Subcutaneous abdominal adipose tissue (tissue), 5 donors: ENCODE data around the gene PRIMA1.
A peak's percentile ranks its signal among the peaks of the same experiment; 100 is the strongest.

Experiments
- H3K27ac ChIP-seq: one replicate; pipeline ENCODE4 v1.7.0; 2013; ENCODE audit warnings: low read depth, mild to moderate bottlenecking, inconsistent platforms, low read length, moderate library complexity
- H3K27me3 ChIP-seq, 5 donors: one replicate each; pipeline ENCODE4 v1.7.0; 2013; ENCODE audit warnings: low read length in 5 of 5, inconsistent platforms in 1 of 5; ENCODE audit not compliant: control insufficient read depth in 5 of 5, insufficient read depth in 4 of 5
- H3K36me3 ChIP-seq, 5 donors: one replicate each; pipeline ENCODE4 v1.7.0; 2013; ENCODE audit warnings: low read length in 5 of 5; ENCODE audit not compliant: control insufficient read depth in 5 of 5, insufficient read depth in 5 of 5
- H3K4me1 ChIP-seq, 5 donors: one replicate each; pipeline ENCODE4 v1.7.0; 2013; ENCODE audit warnings: low read length in 5 of 5, mild to moderate bottlenecking in 3 of 5, moderate library complexity in 1 of 5; ENCODE audit not compliant: control insufficient read depth in 5 of 5, insufficient read depth in 5 of 5
- H3K4me3 ChIP-seq, 5 donors: one replicate each; pipeline ENCODE4 v1.7.0; 2013; ENCODE audit warnings: low read length in 5 of 5, low read depth in 1 of 5
- H3K9ac ChIP-seq, 5 donors: one replicate each; pipeline ENCODE4 v1.7.0; 2013; ENCODE audit warnings: low read length in 5 of 5, mild to moderate bottlenecking in 4 of 5, moderate library complexity in 3 of 5
- H3K9me3 ChIP-seq, 5 donors: one replicate each; pipeline ENCODE4 v1.7.0; 2013; ENCODE audit warnings: low read length in 5 of 5; ENCODE audit not compliant: control insufficient read depth in 5 of 5
- donor health status: healthy.
- donor health status: healthy.
- donor health status: healthy.
- donor health status: healthy.
- donor health status: healthy.

PRIMA1 gene

DNA sequence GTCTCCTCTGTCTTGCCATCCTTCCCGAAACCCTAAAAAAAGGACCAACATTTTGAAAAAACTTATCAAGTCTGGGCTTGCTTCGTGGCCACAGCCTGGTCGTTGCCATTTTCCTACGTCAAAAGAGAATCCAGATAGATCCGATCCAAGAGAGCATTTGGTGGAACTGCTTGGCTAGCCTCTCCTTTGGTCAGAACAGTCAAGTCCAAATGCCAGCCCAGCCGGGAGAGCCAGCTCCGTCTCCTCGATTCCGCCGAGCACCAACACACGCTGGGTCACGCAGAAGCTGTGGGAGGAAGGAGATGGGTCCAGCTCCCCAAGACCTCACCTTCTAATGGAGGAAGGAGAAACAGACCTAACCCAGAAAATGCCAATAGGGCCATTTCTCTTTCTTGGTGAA is 9.3 kb upstream of the PRIMA1 start:
- Histone ChIP-seq H3K27me3 (peaks cover 0 to 10% (median 4%) of the 10 kb centered on the region in 5 donors), H3K27ac (no peak overlapping the region), H3K36me3 (no peaks in the 10 kb centered on the region), H3K4me1 (peaks cover 0 to under 1% (median 0%) of the 10 kb centered on the region in 5 donors), H3K9ac (no peak overlapping the region), H3K9me3 (peaks cover 0 to 3% (median 0%) of the 10 kb centered on the region in 5 donors), H3K4me3 (no peak overlapping the region)

GRCh38 chr14:93797071-93797470 is 8.8 kb upstream of the PRIMA1 start:
- H3K9ac ChIP-seq: no peak overlapping the region
- no peaks in the 10 kb centered on the region for H3K36me3 ChIP-seq
- H3K27me3 ChIP-seq: peaks cover 0 to 10% (median 4%) of the 10 kb centered on the region in 5 donors
- H3K4me1 ChIP-seq: no peaks in the 10 kb centered on the region
- H3K9me3 ChIP-seq: peaks cover 0 to 3% (median 0%) of the 10 kb centered on the region in 5 donors
- H3K27ac ChIP-seq: no peak overlapping the region
- H3K4me3 ChIP-seq: no peak overlapping the region

DNA sequence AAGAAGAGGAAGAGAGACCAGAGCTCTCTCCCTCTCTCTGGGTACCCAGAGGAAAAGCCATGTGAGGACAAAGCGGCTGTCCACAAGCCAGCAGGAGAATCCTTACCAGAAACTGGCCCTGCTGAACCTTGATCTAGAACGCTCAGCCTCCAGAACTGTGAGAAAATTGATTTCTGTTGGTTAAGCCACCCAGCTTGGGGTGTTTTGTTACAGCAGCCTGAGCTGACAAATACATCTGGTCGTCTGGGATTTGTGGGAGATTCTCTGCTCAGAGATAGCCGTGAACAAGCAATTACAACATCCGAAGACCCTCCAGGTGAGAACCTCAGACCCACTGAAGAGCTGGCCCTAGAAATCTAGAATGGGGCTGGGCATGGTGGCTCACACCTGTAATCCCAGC is 6.5 kb upstream of the PRIMA1 start:
- Histone ChIP-seq H3K27ac (no peak overlapping the region), H3K9me3 (no peaks in the 10 kb centered on the region), H3K4me1 (peaks cover 0 to under 1% (median 0%) of the 10 kb centered on the region in 5 donors), H3K27me3 (peaks cover 0 to 18% (median under 1%) of the 10 kb centered on the region in 5 donors), H3K36me3 (no peaks in the 10 kb centered on the region), H3K9ac (no peak overlapping the region), H3K4me3 (no peak overlapping the region)

- Histone ChIP-seq H3K4me3 (no peak overlapping the region), H3K9ac (no peak overlapping the region), H3K36me3 (no peaks in the 10 kb centered on the region), H3K4me1 (peaks cover 2 to 8% (median 7%) of the 10 kb centered on the region in 5 donors), H3K9me3 (no peaks in the 10 kb centered on the region), H3K27me3 (peaks cover 3 to 26% (median 3%) of the 10 kb centered on the region in 5 donors), H3K27ac (no peak overlapping the region)
These were observed 5.5 kb upstream of the PRIMA1 start for GRCh38 chr14:93793555-93794324.

DNA sequence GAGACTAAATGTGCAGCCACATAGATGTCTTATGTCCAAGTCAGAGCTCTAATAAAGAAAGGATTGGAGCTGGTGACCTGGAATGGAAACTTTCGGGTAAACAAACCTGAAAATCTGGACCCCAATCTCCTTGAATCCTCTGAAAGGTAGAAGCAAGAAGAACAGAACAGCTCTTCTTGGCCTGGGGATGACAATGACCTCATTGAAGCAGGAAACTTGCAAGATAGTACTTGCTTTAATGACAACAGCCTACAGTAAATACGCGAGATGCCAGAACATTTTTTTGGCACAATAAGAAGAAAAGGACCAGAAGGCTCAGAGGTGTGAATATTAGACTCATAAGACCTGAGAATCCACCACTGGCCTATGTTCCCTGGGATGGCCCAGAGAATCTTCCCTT is 4.1 kb upstream of the PRIMA1 start:
- Histone ChIP-seq H3K27ac (no peak overlapping the region), H3K9ac (no peak overlapping the region), H3K27me3 (peaks cover 3 to 33% (median 3%) of the 10 kb centered on the region in 5 donors), H3K36me3 (no peaks in the 10 kb centered on the region), H3K4me1 (peaks cover 2 to 17% (median 14%) of the 10 kb centered on the region in 5 donors), H3K4me3 (no peak overlapping the region), H3K9me3 (no peaks in the 10 kb centered on the region)

- H3K36me3 ChIP-seq: no peaks in the 10 kb centered on the region
- H3K27me3 ChIP-seq: peaks cover 3 to 37% (median 3%) of the 10 kb centered on the region in 5 donors
- no peak overlapping the region for H3K27ac ChIP-seq
- H3K9me3 ChIP-seq: no peaks in the 10 kb centered on the region
- no peak overlapping the region for H3K9ac ChIP-seq
- H3K4me1 ChIP-seq: peaks cover 2 to 17% (median 14%) of the 10 kb centered on the region in 5 donors
- no peak overlapping the region for H3K4me3 ChIP-seq
These were observed 2.7 kb upstream of the PRIMA1 start for GRCh38 chr14:93790966-93791365.

DNA sequence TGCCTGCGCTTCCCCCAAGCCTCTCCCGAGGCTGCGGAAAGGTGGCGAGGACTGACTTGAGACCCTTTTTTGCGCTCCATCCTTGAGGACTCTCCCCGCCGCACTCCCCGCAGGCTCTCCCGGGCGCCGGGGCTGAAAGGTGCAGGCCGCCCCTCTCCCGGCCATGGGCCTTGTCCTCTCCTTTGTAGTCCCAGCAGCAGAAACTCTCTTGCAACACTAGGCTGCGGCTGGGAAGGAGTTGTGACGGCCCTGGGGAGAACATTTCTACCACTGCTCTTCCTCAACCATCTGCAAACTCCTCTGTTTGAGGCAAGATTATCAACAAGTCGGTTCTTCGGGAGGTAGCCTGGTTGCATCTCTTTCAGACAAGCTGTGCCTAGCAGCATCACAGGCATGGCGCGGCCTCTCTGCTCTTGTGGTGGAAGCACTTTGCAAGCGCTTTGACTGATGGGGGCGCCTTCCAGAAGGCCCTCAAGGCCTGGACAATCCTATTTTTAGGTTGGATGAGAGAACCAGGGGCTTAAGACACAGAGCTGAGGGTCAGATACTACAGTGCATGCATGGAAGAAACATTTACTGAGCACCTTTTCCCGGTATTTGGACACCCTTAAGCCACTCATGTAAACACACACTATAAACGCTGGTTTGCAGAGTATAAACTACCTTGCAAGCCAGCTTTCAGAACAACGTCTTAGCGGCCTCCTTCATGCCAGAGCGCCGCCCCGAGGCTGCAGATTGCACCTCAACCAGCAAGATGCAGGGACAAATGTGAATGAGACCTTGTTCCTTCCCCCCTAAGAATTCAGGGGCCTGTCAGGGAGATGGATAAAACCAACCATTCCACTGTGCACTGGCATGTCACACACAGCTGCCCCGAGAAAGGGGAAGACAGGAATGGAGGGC is 1.2 kb upstream of the PRIMA1 start:
- Histone ChIP-seq H3K4me3 (peak overlapping the region in 4 of 5 donors; percentile 41 to 69 (median 56)), H3K27me3 (peaks cover 3 to 35% (median 3%) of the 10 kb centered on the region in 5 donors), H3K36me3 (no peaks in the 10 kb centered on the region), H3K27ac (no peak overlapping the region), H3K9ac (peak overlapping the region in 1 of 5 donors; percentile 32), H3K9me3 (no peaks in the 10 kb centered on the region), H3K4me1 (peaks cover 2 to 17% (median 14%) of the 10 kb centered on the region in 5 donors)

GRCh38 chr14:93788543-93789227 is 400 bp upstream of the PRIMA1 start:
- Histone ChIP-seq H3K4me1 (peaks cover 2 to 17% (median 14%) of the 10 kb centered on the region in 5 donors), H3K27me3 (peaks cover 3 to 32% (median 3%) of the 10 kb centered on the region in 5 donors), H3K36me3 (no peaks in the 10 kb centered on the region), H3K4me3 (peak overlapping the region in 4 of 5 donors; percentile 41 to 69 (median 56)), H3K9ac (peak overlapping the region in 1 of 5 donors; percentile 32), H3K27ac (no peak overlapping the region), H3K9me3 (no peaks in the 10 kb centered on the region)

DNA sequence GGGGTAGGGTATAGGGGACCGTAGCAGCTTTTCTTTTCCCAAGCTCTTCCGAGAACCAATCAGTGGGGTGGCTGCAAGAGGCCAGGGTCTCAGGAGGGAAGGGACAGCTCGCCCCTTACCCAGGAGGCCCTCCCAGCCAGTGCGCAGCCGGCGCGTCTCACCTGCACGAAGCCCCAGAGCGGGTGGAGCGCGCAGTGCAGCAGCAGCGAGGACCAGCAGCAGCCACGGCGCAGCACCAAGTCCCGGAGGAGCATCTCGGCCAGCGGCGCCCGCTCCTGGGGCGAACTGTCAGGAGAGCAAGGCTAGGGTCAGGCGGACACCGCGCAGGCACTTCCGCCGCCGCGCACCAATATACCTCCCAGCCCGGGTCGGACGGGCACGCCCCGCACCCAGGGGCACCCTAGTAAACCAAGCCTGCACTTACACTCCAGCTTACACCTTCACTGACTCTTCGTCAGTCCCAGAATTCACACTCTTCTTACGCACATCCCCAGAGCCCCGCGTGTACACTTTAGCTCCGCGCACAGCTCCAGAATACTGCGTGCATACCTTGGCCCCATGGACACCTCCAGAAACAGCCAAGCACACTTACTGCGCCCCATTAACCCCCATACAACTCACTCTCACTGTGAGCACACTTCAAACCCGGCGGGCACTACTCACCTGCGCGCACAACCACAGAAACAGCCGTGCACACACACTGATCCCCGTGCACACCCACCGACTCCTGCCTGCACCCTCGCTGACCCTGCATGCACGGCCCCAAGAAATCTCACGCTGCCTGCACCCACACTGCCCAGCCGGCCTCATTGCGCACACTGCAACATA is 606 bp downstream of the PRIMA1 start:
- H3K27me3 ChIP-seq: peaks cover 3 to 32% (median 3%) of the 10 kb centered on the region in 5 donors
- no peaks in the 10 kb centered on the region for H3K9me3 ChIP-seq
- H3K4me1 ChIP-seq: peaks cover 2 to 17% (median 14%) of the 10 kb centered on the region in 5 donors
- no peak overlapping the region for H3K27ac ChIP-seq
- H3K36me3 ChIP-seq: no peaks in the 10 kb centered on the region
- H3K9ac ChIP-seq: no peak overlapping the region
- H3K4me3 ChIP-seq: peak overlapping the region in 4 of 5 donors; percentile 41 to 69 (median 56)
